ENCODE data around the gene OR9A2.
"Not testable (repeated sequence)": the region's sequence is repeated elsewhere in the genome, so short reads cannot be mapped to it uniquely, and the experiment has no call there.

OR9A2 gene

DNA sequence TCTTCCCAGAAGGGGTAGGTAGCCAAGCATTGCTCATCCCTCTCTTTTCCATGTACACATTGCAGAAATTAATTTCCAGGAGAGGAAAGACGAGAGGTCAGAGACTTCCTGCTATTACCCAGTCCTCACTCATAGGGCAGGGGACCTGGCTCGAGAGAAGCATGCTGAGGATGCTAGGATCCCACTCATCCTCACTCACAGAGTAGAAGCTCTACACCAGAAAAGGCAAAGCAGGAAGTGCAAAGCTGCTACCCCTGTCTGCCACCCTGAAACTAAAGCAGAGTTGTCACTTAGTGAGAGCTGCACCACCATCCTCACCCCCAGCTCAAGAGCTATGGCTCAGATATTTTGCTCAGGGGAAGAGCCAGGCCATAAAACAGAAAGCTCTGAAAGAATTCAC lies 9.9 kb downstream of the OR9A2 start:
- DNase-seq: no peak

DNA sequence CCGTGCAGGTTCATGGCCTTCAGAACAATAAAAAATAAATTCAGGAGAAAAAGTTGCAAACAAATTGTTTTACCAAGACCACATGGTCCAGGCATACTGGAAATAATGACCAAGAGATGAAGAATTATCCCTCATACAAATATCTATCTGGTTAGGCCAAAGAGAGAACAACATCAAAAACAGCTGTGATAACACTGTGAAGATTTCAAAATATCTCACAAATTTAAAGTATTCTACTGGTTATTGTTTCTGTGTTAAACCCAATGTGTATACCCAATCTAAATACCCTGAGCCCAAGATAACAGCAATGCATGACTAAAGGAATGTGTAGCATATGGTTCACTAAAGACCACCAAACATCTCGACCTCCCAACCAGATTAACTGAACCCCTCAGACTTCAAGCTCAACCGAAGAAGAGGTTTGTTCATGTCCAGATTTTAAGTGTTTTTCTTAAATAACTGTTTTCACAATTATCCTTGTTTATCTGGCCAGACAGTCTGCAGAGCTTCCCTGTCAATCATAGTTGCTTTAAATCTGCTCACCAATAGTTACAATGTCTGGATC lies 10.9 kb downstream of the OR9A2 start:
- DNase-seq: no peak

DNA sequence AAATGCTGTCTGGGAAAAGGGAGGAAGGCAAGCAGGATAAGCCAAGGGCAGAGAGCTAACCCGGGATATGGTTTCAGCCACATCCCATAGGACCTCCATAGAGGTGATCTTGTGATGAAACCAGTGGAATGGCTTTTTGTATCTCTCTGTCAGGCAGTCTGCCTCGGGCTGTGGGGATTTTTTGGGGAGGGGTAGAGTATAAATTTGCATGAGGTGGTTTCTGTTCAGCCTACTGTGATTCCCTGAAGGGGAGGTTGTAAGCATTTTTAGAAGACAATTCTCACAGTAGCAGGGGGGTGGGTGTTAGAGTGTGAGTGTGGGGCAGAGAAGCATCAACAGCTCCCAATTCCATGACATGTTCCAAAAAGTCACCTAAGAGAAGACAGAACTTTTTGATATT lies 11.8 kb downstream of the OR9A2 start:
- DNase-seq: no peak

GRCh38 chr7:143013893-143014292 lies 13.0 kb downstream of the OR9A2 start:
- DNase-seq: no peak

- no peak for DNase-seq
Measured at GRCh38 chr7:143013473-143013872, 13.5 kb downstream of the OR9A2 start.

DNA sequence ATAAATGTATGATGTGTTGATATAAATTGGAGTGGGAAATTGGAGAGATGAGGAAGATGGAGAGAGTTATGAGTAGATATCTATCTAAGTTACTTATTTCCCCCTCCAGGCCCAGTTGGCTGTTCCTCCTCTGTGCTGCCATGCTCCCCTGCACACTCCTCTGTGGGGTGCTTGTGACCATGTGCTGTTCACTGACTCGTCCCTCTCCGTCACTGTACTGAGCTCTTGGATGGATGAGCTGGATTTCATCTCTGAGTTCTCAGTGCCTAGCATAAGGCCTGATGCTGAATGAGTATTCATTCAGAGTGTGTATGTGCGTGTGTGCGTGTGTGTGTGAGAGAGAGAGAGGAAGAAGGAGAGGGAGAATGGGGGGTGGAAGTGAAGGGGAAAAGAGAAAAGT lies 14.5 kb downstream of the OR9A2 start:
- DNase-seq: no peak

DNA sequence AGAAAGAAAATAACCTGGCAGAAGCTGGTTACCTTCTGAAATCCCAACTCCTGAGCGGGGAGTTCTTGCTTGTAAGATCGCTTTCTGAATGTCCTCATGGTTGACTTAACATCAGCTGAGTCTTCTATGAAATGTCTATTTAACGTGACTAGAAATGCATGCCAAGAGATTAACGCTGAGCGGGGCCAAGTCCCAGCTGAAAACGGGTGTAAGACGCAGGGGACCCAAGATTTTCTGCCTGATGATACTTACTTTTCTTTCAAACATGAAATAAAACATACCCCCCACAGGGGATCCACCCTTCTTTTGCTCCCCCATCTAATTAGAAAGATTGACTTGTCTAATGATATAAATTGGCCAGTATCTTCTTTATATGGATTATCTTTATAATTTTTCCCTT lies 14.9 kb downstream of the OR9A2 start:
- no peak for DNase-seq

- peak; percentile 70 for DNase-seq
Measured at GRCh38 chr7:143008007-143008901, 18.7 kb downstream of the OR9A2 start.

DNA sequence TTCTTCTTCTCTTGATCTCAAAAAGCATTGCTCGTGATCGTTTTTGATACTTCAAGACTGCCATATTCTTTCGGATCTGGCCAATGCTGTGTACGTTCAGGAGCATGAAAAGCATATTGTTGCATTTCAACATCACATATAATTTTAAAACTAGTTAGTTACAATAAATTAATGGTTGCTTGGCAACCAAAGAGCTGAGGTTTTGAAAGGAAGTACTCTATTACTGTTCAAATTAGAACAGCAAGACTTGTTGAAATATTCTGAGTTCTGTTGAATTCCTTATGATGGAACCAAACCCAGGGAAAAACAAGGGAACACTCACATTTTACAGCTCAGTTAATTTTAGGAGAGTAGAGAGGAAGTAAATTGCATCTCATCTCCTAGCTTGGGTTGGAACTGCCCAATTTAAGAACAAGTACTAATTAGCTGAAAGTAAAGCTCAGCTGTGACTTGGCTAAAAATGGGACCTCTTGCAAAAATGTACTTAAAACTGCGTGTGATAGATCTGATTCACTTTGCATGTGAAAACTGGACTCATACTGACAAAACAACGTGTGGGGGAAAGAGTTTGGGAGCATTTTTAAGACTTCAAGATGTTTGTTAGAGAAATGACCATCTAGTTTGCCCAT lies 21.2 kb downstream of the OR9A2 start:
- no peak for DNase-seq

DNA sequence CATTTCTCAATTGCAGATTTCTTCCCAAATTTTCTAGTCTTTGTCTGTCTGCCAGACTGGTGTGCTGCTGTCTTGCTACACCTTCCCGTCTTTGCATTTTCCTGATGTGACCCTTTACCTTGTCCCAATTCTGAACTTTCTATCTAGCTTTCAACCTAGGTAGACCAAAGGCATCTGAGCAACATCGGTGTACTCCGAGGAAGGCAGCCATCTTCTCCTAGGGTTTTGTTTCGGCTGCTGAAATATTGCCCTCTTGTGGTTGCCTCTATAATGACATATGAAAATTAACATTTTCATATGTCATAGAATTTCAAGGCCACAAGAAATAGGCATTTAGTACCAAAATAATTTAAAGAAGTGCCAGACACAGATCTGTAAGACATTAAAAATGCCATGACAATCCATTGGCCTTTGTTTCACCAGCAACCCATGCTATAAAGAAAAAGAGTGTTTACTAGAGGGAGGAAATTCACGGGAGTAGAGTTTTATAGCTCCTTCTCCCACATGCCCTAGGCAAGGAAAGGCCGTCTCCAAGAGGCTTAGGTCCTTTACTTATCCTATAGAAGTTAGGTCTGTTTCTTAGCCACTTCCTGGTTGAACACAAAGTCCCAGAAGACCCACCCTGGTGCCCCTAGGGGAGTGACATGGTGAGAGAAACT lies 23.4 kb downstream of the OR9A2 start:
- DNase-seq: no peak

GRCh38 chr7:143002898-143003297 lies 24.0 kb downstream of the OR9A2 start:
- DNase-seq: no peak

DNA sequence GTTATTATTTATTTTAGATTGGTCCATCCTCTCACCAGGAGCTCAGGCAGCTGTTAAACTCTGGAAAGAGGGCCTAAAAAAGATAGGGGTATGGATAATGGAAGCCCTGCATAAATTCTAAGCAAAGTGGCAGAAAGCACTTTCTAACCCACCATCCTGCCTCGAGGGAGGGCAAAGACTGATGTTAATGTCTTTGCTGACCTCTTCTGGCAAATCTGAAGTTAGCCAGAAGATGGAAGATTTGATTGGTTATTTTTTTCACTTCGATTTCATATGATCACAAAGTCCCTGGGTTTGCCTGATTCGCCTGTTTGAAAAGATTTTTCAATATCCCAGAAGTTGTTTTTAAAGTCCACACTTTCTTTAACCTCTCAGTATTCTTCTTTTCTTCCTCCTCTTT lies 24.8 kb downstream of the OR9A2 start:
- DNase-seq: no peak

GRCh38 chr7:143000648-143001047 lies 26.3 kb downstream of the OR9A2 start:
- no peak for DNase-seq

DNA sequence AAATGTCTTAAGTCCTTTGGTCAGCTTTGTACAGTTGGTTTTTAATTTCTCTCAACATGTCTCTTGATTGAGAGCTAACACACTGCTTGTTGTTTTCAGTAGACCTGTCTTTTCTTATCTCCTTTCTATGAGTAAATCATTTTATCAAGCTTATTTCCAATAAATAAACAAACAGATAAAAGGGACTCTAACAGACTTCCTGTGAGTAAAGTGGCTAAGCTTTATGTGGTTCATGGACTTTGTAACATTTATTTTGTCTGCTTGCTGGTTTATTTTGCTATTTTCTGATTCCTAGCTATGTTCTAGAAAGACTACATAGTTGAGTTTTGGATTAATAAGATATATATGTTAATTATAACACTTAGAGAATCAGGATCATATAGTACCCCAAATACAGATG lies 27.1 kb downstream of the OR9A2 start:
- no peak for DNase-seq

DNA sequence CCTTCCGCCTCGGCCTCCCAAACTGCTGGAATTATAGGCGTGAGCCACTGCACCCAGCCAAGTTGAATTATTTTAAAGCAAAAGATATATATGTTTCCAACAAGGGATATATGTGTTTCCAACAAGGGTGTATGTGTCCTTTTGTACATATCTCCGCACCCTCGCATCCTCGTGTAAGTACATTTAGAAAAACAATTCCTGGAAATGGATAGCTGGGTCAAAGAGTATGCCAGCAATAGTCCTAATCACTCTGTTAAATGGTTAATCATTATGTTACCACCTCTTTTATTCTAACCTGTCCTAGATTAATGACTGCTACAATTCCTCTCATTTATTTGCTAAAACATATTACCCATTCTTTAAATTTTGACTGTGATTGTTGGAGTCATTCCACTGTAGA lies 28.0 kb downstream of the OR9A2 start:
- DNase-seq: no peak

- no peak for DNase-seq
Measured at GRCh38 chr7:142997456-142997989, 29.4 kb downstream of the OR9A2 start.

GRCh38 chr7:142992427-142992826 lies 34.5 kb downstream of the OR9A2 start:
- DNase-seq: no peak

DNA sequence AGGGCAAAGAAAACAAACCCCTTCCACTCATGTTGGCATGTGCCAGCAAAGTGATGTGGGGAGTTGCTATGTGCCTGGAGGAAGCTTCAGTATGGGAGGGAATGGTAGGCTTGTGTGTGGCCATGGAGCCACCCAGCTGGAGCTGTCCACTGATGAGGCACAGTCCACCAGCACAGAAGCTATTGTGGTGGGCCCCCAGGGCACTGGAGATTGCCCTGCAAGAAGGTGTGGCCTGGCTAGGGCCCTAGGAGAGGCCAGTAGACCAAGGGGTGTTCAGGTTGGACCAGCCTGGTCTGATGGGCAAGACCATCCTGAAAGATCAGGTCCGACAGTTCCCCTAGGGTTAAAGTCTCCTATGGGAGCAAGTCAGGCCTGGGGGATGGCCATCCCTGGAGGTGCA lies 42.6 kb downstream of the OR9A2 start:
- no peak for DNase-seq

DNA sequence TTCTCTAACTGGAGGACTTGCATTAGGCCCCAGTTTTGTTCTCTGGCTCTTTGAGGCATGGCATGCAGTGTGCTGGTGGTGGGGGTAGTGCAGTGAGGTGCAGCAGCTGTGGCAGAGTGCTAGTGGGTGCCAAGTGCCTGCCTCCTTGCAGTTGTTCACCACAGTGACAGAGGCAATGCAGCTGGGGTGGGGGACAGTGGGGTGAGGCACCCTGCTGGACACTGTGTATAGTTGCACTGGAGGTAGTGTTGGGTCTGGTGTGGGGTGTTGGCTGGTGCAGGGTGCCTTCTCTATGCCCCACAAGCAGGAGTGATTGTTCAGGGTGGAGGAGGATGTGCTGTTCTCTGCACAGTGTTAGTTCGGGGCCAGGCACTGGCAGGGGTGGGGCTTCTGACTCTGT lies 43.1 kb downstream of the OR9A2 start:
- DNase-seq: no peak

DNA sequence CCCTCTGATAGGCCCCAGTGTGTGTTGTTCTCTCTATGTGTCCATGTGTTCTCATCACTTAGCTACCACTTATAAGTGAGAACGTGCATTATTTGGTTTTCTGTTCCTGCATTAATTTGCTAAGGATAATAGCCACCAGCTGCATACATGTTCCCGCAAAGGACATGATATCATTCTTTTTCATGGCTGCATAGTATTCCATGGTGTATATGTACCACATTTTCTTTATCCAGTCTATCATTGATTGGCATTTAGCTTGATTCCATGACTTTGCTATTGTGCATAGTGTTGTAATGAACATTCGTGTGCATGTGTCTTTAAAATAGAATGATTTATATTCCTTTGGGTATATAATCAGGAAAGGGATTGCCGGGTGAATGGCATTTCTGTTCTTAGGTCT lies 48.5 kb downstream of the OR9A2 start:
- DNase-seq: not testable (repeated sequence)
